Esophagus muscularis mucosa (tissue), 4 donors: Measurements from ENCODE around the gene KIAA2012.

Experiments
- EP300 ChIP-seq: sonication (generic); formaldehyde crosslinking; IDR thresholded peaks from one replicate; pipeline ENCODE4 v1.6.1; 2017; ENCODE audit warnings: antibody characterized with exemption
- POLR2A ChIP-seq: fragments of 450-650 bp; IDR thresholded peaks from one replicate; pipeline ENCODE4 v1.6.1; 2017; ENCODE audit warnings: antibody characterized with exemption, moderate library complexity, mild to moderate bottlenecking, low read depth
- TF ChIP-seq, protein P1 (sequence below), 3 experiments: fragments of 200-600 bp in 2 of 3; fragments of 450-650 bp in 1 of 3; sonication (generic) in 2 of 3; IDR thresholded peaks; one replicate each; pipeline ENCODE4 v1.5.1; 2017 to 2019; ENCODE audit warnings: antibody characterized with exemption in 3 of 3, mild to moderate bottlenecking in 2 of 3, moderate library complexity in 1 of 3

- TF ChIP-seq, protein P1, sequence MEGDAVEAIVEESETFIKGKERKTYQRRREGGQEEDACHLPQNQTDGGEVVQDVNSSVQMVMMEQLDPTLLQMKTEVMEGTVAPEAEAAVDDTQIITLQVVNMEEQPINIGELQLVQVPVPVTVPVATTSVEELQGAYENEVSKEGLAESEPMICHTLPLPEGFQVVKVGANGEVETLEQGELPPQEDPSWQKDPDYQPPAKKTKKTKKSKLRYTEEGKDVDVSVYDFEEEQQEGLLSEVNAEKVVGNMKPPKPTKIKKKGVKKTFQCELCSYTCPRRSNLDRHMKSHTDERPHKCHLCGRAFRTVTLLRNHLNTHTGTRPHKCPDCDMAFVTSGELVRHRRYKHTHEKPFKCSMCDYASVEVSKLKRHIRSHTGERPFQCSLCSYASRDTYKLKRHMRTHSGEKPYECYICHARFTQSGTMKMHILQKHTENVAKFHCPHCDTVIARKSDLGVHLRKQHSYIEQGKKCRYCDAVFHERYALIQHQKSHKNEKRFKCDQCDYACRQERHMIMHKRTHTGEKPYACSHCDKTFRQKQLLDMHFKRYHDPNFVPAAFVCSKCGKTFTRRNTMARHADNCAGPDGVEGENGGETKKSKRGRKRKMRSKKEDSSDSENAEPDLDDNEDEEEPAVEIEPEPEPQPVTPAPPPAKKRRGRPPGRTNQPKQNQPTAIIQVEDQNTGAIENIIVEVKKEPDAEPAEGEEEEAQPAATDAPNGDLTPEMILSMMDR (IDR thresholded peaks at IDR 0.05), result no peak
- TF ChIP-seq POLR2A, result no peak
- no peak for TF ChIP-seq EP300
These were observed 92.9 kb downstream of the KIAA2012 start for GRCh38 chr2:202165945-202166344.
